Measurements from ENCODE around the gene TRIM27.

DNA sequence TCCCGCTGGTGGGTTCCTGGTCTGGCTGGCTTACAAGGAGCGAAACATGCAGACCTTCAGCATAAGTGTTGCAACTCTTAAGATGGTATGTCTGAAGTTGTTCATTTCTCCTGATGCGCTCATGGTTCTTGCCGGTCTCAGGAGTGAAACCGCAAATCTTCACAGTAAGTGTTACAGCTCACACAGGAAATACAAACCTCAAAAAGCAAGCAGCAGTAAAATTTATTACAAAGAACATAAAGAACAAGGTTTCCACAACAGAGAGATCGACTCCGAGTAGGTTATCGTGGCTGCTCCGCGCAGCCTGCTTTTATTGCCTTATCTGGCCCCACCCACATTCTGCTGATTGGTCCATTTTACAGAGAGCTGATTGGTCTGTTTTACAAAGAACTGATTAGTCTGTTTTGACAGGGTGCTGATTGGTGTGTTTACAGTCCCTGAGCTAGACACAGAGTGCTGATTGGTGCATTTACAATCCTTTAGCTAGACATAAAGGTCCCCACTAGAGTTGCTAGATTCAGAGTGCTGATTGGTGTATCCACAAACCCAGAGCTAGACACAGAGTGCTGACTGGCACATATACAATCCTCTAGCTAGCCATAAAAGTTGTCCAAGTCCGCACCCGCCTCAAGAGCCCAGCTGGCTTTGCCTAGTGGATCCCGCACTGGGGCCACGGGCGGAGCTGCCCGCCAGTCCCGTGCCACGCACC lies 39.2 kb downstream of the TRIM27 start:
- TF ChIP-seq GABPA (IDR thresholded peaks at IDR 0.05 in 1 of 2, conservative IDR thresholded peaks at IDR 0.05 in 1 of 2) (no peak), CTCF (IDR thresholded peaks at IDR 0.05; ENCODE audit: low read depth, low read length, missing input control) (no peak), FOXA1 (IDR thresholded peaks at IDR 0.05) (no peak), YY1 (IDR thresholded peaks at IDR 0.05) (no peak), JUND (IDR thresholded peaks at IDR 0.05) (no peak), ZBTB33 (IDR thresholded peaks at IDR 0.05) (no peak), RAD21 (IDR thresholded peaks at IDR 0.05) (no peak), RXRA (IDR thresholded peaks at IDR 0.05) (no peak), EGR1 (IDR thresholded peaks at IDR 0.05; ENCODE audit: low read depth in 2 of 2) (no peak)
- TF ChIP-seq, protein P1, sequence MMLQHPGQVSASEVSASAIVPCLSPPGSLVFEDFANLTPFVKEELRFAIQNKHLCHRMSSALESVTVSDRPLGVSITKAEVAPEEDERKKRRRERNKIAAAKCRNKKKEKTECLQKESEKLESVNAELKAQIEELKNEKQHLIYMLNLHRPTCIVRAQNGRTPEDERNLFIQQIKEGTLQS (IDR thresholded peaks at IDR 0.05): no peak
- TF ChIP-seq, protein P2, sequence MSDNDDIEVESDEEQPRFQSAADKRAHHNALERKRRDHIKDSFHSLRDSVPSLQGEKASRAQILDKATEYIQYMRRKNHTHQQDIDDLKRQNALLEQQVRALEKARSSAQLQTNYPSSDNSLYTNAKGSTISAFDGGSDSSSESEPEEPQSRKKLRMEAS (IDR thresholded peaks at IDR 0.05): no peak
- TF ChIP-seq, protein P3, sequence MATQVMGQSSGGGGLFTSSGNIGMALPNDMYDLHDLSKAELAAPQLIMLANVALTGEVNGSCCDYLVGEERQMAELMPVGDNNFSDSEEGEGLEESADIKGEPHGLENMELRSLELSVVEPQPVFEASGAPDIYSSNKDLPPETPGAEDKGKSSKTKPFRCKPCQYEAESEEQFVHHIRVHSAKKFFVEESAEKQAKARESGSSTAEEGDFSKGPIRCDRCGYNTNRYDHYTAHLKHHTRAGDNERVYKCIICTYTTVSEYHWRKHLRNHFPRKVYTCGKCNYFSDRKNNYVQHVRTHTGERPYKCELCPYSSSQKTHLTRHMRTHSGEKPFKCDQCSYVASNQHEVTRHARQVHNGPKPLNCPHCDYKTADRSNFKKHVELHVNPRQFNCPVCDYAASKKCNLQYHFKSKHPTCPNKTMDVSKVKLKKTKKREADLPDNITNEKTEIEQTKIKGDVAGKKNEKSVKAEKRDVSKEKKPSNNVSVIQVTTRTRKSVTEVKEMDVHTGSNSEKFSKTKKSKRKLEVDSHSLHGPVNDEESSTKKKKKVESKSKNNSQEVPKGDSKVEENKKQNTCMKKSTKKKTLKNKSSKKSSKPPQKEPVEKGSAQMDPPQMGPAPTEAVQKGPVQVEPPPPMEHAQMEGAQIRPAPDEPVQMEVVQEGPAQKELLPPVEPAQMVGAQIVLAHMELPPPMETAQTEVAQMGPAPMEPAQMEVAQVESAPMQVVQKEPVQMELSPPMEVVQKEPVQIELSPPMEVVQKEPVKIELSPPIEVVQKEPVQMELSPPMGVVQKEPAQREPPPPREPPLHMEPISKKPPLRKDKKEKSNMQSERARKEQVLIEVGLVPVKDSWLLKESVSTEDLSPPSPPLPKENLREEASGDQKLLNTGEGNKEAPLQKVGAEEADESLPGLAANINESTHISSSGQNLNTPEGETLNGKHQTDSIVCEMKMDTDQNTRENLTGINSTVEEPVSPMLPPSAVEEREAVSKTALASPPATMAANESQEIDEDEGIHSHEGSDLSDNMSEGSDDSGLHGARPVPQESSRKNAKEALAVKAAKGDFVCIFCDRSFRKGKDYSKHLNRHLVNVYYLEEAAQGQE (IDR thresholded peaks at IDR 0.05): no peak
